HepG2 (cell line): ENCODE data around the gene OR13A1. TPM values are rescaled to one million over a fixed set of nuclear protein-coding genes. Genes with fewer than 3 reads are reported as not detected.

ENCODE experiments used
- IRF2 ChIP-seq: IDR thresholded peaks from 2 replicates; pipeline ENCODE4 v1.6.1; 2018; ENCODE audit warnings: missing genetic modification reagents, missing compliant biosample characterization
- polyA plus RNA-seq, 8 experiments: library from polyadenylated mRNA; depleted of rRNA in 3 of 8; stranded (reverse) in 7 of 8; unstranded in 1 of 8; fragments of >200 nt; fragmentation: Illumina TruSeq in 4 of 8; extraction: Trizol in 4 of 8; gene quantifications; 2 replicates each; pipeline versions ENCODE4 v1.2.1 to v1.2.3, GENCODE V29; 2011 to 2016; ENCODE audit warnings: low read depth in 4 of 8, missing spikeins in 1 of 8, mixed read lengths in 1 of 8; ENCODE audit not compliant: insufficient read depth in 1 of 8
- total RNA-seq, 5 experiments: library from RNA; depleted of rRNA; stranded (reverse); fragments of >200 nt; fragmentation: Illumina TruSeq; extraction: Trizol; gene quantifications; 2 replicates each; pipeline ENCODE4 v1.2.3, GENCODE V29; 2016; ENCODE audit warnings: low read depth in 1 of 5
- TF ChIP-seq, protein P1 (sequence below): sonication (generic); formaldehyde crosslinking; IDR thresholded peaks from 2 replicates; pipeline ENCODE4 v1.4.0; 2020; ENCODE audit warnings: missing genetic modification reagents, borderline replicate concordance
- TF ChIP-seq, protein P2 (sequence below): sonication (generic); formaldehyde crosslinking; IDR thresholded peaks from 2 replicates; pipeline ENCODE4 v1.4.0; 2020; ENCODE audit warnings: mild to moderate bottlenecking, missing genetic modification reagents

Gene OR13A1
- total and polyA plus RNA-seq, 2 of the 13 experiments (the other 11 are each of a cell fraction or from before 2014, with no cell fraction given), result not detected

DNA sequence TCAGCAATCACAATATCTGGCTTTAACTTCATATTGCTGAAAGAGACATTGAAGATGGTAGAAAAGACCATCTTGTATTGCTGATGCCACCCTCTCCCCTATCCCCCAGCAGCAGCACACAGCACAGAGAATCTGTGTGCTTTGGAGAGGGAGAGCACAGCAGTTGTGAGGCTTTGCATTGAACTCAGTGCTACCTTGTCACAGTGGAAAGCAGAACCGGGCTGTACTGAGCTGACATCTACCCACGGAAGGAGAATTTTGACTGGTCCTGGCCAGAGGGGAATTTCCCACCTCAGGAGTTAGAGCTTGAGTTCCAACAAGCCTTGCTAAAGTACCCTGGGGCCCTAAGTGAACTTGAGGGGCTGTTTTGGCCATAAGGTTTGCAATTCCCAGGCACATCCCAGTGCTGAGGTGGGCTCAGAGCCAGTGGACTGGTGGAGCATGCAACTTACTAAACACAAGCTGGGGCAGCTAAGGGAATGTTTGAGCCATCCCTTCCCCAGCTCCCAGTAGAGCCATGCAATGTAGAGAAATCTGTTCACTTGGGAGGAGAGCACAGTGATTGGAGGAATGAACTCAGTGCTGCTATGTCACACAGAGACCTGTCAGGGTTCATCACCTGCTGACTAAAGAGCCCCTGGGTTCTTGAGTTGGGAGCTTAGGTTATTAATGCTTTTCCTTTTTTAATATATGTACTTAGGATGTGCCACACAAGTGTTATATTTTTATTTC lies 62.1 kb downstream of the OR13A1 start (continued):
- TF ChIP-seq, protein P1, sequence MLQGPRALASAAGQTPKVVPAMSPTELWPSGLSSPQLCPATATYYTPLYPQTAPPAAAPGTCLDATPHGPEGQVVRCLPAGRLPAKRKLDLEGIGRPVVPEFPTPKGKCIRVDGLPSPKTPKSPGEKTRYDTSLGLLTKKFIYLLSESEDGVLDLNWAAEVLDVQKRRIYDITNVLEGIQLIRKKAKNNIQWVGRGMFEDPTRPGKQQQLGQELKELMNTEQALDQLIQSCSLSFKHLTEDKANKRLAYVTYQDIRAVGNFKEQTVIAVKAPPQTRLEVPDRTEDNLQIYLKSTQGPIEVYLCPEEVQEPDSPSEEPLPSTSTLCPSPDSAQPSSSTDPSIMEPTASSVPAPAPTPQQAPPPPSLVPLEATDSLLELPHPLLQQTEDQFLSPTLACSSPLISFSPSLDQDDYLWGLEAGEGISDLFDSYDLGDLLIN (CRISPR knock-in tag), result no peak
- TF ChIP-seq IRF2 (CRISPR knock-in tag), result no peak
- TF ChIP-seq, protein P2, sequence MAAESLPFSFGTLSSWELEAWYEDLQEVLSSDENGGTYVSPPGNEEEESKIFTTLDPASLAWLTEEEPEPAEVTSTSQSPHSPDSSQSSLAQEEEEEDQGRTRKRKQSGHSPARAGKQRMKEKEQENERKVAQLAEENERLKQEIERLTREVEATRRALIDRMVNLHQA (CRISPR knock-in tag), result no peak

Other genes with a start within 250 kb of the OR13A1 start
- gene ALOX5, start 58.6 kb upstream of the OR13A1 start, total RNA-seq (2016; rRNA removed; fragmentation: Illumina TruSeq; extraction: Trizol), result not detected in 2 replicates
- gene ALOX5, start 58.6 kb upstream of the OR13A1 start, polyA plus RNA-seq (2011; rRNA removed), result 0.04 TPM in 1 of 2 replicates, not detected in the other